AG10803 (cell line): ENCODE measurements around the gene GLRX3.

Source experiments
- DNase-seq: peaks from one replicate; pipeline ENCODE4 v3.0.0; 2010; ENCODE audit warnings: low read depth
- H3K4me3 ChIP-seq: 2 replicates; pipeline ENCODE4 v1.5.1; 2011; ENCODE audit warnings: mild to moderate bottlenecking, low read length, control low read depth
- CTCF ChIP-seq: conservative IDR thresholded peaks from 2 replicates; pipeline ENCODE4 v1.5.1; 2011; ENCODE audit warnings: mild to moderate bottlenecking, low read length, control low read depth, inconsistent platforms

The GLRX3 gene

GRCh38 chr10:130160775-130161174 lies 24.6 kb downstream of the GLRX3 start:
- TF ChIP-seq CTCF = no peak
- DNase-seq = no peak
- no peak overlapping the region for H3K4me3 ChIP-seq

- no peak for TF ChIP-seq CTCF
- H3K4me3 ChIP-seq = no peak overlapping the region
- DNase-seq = no peak
These were observed 25.1 kb downstream of the GLRX3 start for GRCh38 chr10:130161331-130161730.

- TF ChIP-seq CTCF = no peak
- no peak for DNase-seq
- no peak overlapping the region for H3K4me3 ChIP-seq
These were observed 31.0 kb downstream of the GLRX3 start for GRCh38 chr10:130167193-130167592.

GRCh38 chr10:130167707-130168106 lies 31.5 kb downstream of the GLRX3 start:
- no peak overlapping the region for H3K4me3 ChIP-seq
- no peak for TF ChIP-seq CTCF
- DNase-seq = no peak

GRCh38 chr10:130169136-130169859 lies 33.1 kb downstream of the GLRX3 start:
- no peak for TF ChIP-seq CTCF
- DNase-seq = peak; percentile 55
- no peak overlapping the region for H3K4me3 ChIP-seq

- DNase-seq = no peak
- no peak for TF ChIP-seq CTCF
- H3K4me3 ChIP-seq = no peak overlapping the region
These were observed 35.0 kb downstream of the GLRX3 start for GRCh38 chr10:130171196-130171595.

GRCh38 chr10:130174328-130174727 lies 38.1 kb downstream of the GLRX3 start:
- no peak for DNase-seq
- no peak for TF ChIP-seq CTCF

More at GRCh38 chr10:130174328-130174727, 38.1 kb downstream of the GLRX3 start:
- H3K4me3 ChIP-seq = no peak overlapping the region
